Activated naive CD8-positive, alpha-beta T cell treated with anti-CD3 and anti-CD28 coated beads, Interleukin-2, amount 50 U/mL, for 24 hours (primary cell): ENCODE data around the gene AP2B1.
"Not testable (repeated sequence)": the region's sequence is repeated elsewhere in the genome, so short reads cannot be mapped to it uniquely, and the experiment has no call there.

Source experiments
- ATAC-seq: fragments of 150-1000 bp; cut with Tn5 transposase; one replicate; pipeline ENCODE4 v1.10.0; 2021
- DNase-seq: peaks from one replicate; pipeline ENCODE4 v3.0.0; 2021
- H3K27ac Mint-ChIP-seq: one replicate; pipeline ENCODE4 v1.8.0; 2021; ENCODE audit warnings: mild to moderate bottlenecking, mixed read lengths
- H3K27me3 Mint-ChIP-seq: one replicate; pipeline ENCODE4 v1.8.0; 2021; ENCODE audit warnings: mixed read lengths
- H3K36me3 Mint-ChIP-seq: one replicate; pipeline ENCODE4 v1.8.0; 2021; ENCODE audit warnings: low read depth, mixed read lengths
- H3K4me1 Mint-ChIP-seq: one replicate; pipeline ENCODE4 v1.8.0; 2021; ENCODE audit warnings: mixed read lengths
- H3K4me3 Mint-ChIP-seq: one replicate; pipeline ENCODE4 v1.8.0; 2021; ENCODE audit warnings: mild to moderate bottlenecking, moderate library complexity, mixed read lengths
- H3K9me3 Mint-ChIP-seq: one replicate; pipeline ENCODE4 v1.8.0; 2021; ENCODE audit warnings: mixed read lengths

Gene AP2B1

GRCh38 chr17:35557353-35557752 is 29.8 kb upstream of the AP2B1 start:
- no peak for ATAC-seq
- Mint-ChIP-seq H3K36me3 (no peaks in the 10 kb centered on the region), H3K27me3 (peaks cover 5% of the 10 kb centered on the region), H3K4me3 (no peak overlapping the region), H3K27ac (no peak overlapping the region), H3K9me3 (no peaks in the 10 kb centered on the region), H3K4me1 (peaks cover 9% of the 10 kb centered on the region)
- DNase-seq: no peak

DNA sequence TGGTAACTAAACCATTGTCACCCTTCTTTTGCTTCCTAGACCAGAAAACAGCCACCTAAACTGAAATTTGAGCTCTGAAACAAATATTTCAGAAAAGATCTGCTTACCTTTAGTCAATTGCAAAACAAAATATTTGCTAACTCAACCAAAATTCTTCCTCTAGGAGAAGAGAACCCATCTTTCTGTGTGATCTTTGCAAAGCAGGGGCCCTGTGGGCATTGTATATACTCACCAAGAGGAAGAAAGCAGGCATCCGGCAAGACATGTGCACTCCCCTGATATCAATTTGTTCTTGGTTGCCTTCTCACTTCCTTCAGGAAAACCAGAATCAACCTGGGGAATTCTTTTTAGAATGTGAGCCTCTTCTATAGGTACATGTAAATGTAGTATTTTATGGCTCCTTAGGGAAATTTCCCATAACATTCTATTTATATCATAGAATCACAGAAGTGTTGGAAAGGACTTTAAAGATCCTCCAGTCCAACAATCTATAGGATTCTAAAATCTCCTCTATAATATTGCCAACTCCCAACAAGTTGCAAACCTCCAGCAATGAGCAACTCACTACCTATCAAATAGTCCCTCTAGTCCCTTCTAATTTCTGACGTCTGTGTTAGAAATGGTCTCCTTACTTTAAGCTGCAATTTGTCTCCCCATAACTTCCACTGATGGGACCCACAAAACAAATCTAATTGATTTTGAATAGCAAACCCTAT is 27.5 kb upstream of the AP2B1 start:
- Mint-ChIP-seq H3K27me3 (peaks cover 5% of the 10 kb centered on the region), H3K27ac (no peak overlapping the region), H3K36me3 (no peaks in the 10 kb centered on the region), H3K4me3 (no peak overlapping the region), H3K9me3 (no peaks in the 10 kb centered on the region), H3K4me1 (peaks cover 9% of the 10 kb centered on the region)
- no peak for DNase-seq
- no peak for ATAC-seq

DNA sequence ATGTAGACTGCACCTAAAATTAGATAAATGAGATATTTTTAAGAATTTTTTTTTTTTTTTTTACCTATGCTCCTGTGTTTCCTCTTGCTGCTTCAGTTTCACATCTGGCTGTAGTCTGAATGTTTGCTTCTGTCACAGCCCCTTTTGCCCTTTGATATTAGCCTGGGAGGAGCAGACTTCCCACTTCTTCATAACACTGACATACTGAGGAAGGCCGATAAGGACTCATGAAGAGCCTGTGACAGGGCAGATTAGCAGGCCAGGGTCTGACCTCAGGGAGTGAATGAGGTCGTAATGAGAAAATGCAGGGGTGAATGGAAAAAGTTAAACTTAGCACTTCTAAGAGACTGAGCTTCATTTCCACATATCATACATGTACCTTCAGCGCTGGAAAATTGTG is 26.4 kb upstream of the AP2B1 start, which contains the start of gene SLFN14:
TSS of gene SLFN14 (minus strand) at position 117 of the 400 bp plus-strand sequence. CDS start 2,757 bp downstream, outside the sequence.
- Mint-ChIP-seq H3K4me1 (peaks cover 7% of the 10 kb centered on the region), H3K27me3 (peaks cover 5% of the 10 kb centered on the region), H3K27ac (peak within 1 kb of the TSS; percentile 48), H3K4me3 (no peak within 1 kb of the TSS), H3K9me3 (no peaks in the 10 kb centered on the region), H3K36me3 (no peaks in the 10 kb centered on the region)
- ATAC-seq (peak; percentile 97), DNase-seq (no peak)

- not testable (repeated sequence) for H3K27me3 Mint-ChIP-seq, ATAC-seq, H3K36me3 Mint-ChIP-seq, H3K9me3 Mint-ChIP-seq, H3K4me3 Mint-ChIP-seq, H3K27ac Mint-ChIP-seq, DNase-seq
- peaks cover 22% of the 10 kb centered on the region for H3K4me1 Mint-ChIP-seq
Observed at GRCh38 chr17:35563181-35563580, 23.9 kb upstream of the AP2B1 start.

DNA sequence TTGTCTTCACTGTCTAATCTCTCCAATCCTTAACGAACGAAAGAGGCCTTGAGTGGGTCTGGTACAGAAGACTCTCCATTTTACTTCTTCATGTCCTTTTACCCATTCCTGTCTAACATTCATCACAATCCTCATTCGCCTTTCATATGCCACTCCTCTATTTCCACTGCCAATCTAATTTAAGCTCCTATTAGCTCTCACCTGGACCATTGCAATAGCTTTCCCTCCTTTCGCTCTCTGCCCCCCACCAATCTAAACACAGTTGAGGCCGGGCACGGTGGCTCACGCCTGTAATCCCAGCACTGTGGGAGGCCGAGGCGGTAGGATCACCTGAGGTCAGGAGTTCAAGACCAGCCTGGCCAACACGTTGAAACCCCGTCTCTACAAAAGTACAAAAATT is 20.2 kb upstream of the AP2B1 start:
- DNase-seq: no peak
- Mint-ChIP-seq H3K36me3 (peaks cover 12% of the 10 kb centered on the region), H3K27ac (peak overlapping the region; percentile 40), H3K27me3 (no peaks in the 10 kb centered on the region), H3K4me1 (peaks cover 40% of the 10 kb centered on the region), H3K4me3 (peak overlapping the region; percentile 99), H3K9me3 (no peaks in the 10 kb centered on the region)
- no peak for ATAC-seq

GRCh38 chr17:35568561-35568960 is 18.6 kb upstream of the AP2B1 start:
- Mint-ChIP-seq H3K27me3 (no peaks in the 10 kb centered on the region), H3K4me3 (peak overlapping the region; percentile 99), H3K9me3 (no peaks in the 10 kb centered on the region), H3K4me1 (peaks cover 40% of the 10 kb centered on the region), H3K27ac (peak overlapping the region; percentile 99), H3K36me3 (peaks cover 12% of the 10 kb centered on the region)
- DNase-seq (peak; percentile 54), ATAC-seq (peak; percentile 72)

DNA sequence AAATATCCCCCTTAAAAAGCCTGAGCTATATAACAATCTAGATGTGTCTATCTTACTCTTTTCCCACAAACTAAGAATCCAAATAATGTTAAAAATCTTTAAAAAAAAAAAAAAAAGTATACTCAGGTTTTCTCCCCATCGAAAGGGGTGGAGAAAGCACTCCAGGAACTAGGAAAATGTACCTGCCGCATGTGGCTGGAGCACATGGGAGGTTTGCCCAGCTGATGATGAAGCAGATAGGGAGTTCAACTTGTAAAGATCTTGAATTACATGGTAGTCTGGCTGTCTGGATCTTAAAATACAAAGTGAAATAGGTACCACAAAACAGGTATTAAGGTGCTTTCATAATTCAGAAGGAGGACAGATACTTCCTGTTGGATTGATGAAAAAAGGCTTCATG is 17.7 kb upstream of the AP2B1 start:
- H3K4me1 Mint-ChIP-seq: peaks cover 40% of the 10 kb centered on the region
- H3K27me3 Mint-ChIP-seq: no peaks in the 10 kb centered on the region
- DNase-seq (no peak), ATAC-seq (no peak)
- H3K27ac Mint-ChIP-seq: peak overlapping the region; percentile 99
- no peaks in the 10 kb centered on the region for H3K9me3 Mint-ChIP-seq
- peak overlapping the region; percentile 99 for H3K4me3 Mint-ChIP-seq
- H3K36me3 Mint-ChIP-seq: peaks cover 14% of the 10 kb centered on the region

DNA sequence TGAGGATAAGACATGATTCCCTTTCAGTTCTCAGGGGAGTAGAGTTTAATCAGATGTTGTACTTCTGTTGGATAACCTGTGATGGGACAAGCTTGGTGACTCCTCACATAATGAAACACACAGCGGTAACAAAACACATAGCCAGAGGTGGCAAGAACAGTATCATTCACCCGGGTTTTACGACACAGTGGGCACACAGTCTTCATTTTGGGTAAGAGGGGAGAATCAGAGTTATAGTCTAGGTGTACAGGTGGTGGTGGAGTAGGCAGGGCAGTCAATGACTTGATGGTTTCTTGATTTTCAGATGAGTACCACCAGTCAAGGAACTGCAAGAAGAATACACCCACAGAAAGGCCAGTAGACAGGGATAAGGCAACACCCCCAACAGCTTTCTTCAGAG is 11.4 kb upstream of the AP2B1 start:
- H3K27ac Mint-ChIP-seq: peak overlapping the region; percentile 44
- ATAC-seq: no peak
- H3K4me1 Mint-ChIP-seq: peaks cover 32% of the 10 kb centered on the region
- H3K9me3 Mint-ChIP-seq: no peaks in the 10 kb centered on the region
- no peak for DNase-seq
- peaks cover 9% of the 10 kb centered on the region for H3K36me3 Mint-ChIP-seq
- no peaks in the 10 kb centered on the region for H3K27me3 Mint-ChIP-seq
- H3K4me3 Mint-ChIP-seq: no peak overlapping the region

GRCh38 chr17:35577830-35578196 is 9.3 kb upstream of the AP2B1 start:
- Mint-ChIP-seq H3K4me1 (peaks cover 29% of the 10 kb centered on the region), H3K36me3 (peaks cover 7% of the 10 kb centered on the region), H3K9me3 (no peaks in the 10 kb centered on the region), H3K27ac (peak overlapping the region; percentile 98), H3K27me3 (no peaks in the 10 kb centered on the region), H3K4me3 (peak overlapping the region; percentile 99)
- DNase-seq (no peak), ATAC-seq (no peak)

DNA sequence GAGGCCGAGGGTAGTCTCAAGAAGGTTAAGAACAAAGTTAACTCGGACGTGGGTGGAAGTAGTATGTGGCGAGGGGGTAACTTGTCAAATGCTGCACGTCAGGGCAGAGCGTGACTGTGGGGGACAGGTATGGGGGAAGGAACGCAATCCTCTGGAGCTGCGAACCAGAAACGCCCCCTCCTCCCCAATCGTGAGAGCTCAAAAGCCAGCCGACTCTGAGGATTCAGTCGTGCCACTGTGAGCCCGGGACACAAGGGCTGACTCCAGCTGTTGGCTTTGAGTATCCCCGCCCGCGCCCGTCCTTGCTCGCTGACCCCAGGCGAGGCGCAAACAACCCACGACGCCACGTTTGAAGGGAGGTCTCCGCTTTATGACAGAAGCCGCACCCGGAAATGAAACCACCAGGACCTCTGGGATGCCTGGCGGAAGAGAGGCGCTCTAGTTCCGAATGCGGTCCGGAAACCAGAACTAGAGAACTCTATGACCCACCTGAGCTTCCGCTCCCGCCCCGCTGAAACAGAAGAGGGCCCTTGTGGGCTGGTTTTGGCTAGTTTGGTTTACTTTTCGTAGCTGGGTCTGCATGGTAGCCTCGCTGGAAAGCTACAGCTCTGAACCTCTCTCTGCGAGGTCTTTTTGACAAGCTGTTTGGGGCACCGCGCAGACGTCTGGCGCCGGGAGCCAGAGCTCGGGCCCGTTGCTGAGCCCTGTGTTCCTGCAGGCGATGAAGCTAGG is 8.8 kb upstream of the AP2B1 start, which contains the start of gene PEX12:
TSS of gene PEX12 (minus strand) at position 375 of the 732 bp plus-strand sequence. CDS start 550 bp downstream, outside the sequence.
- Mint-ChIP-seq H3K27me3 (no peaks in the 10 kb centered on the region), H3K27ac (peak within 1 kb of the TSS; percentile 98), H3K4me1 (peaks cover 29% of the 10 kb centered on the region), H3K9me3 (no peaks in the 10 kb centered on the region), H3K4me3 (peak within 1 kb of the TSS; percentile 99), H3K36me3 (peaks cover 7% of the 10 kb centered on the region)
- DNase-seq: peak; percentile 87
- peak; percentile 97 for ATAC-seq

- peaks cover 29% of the 10 kb centered on the region for H3K4me1 Mint-ChIP-seq
- DNase-seq: no peak
- no peak for ATAC-seq
Observed at GRCh38 chr17:35578929-35579432, 8.1 kb upstream of the AP2B1 start.

GRCh38 chr17:35584061-35584460 is 3.1 kb upstream of the AP2B1 start:
- ATAC-seq (no peak), DNase-seq (no peak)
- H3K36me3 Mint-ChIP-seq: peaks cover 5% of the 10 kb centered on the region
- no peak overlapping the region for H3K4me3 Mint-ChIP-seq
- no peak overlapping the region for H3K27ac Mint-ChIP-seq
- peaks cover 2% of the 10 kb centered on the region for H3K27me3 Mint-ChIP-seq
- no peaks in the 10 kb centered on the region for H3K9me3 Mint-ChIP-seq
- peaks cover 32% of the 10 kb centered on the region for H3K4me1 Mint-ChIP-seq

More at GRCh38 chr17:35578929-35579432, 8.1 kb upstream of the AP2B1 start:
- Mint-ChIP-seq H3K4me3 (peak overlapping the region; percentile 99), H3K9me3 (no peaks in the 10 kb centered on the region), H3K27me3 (no peaks in the 10 kb centered on the region), H3K27ac (peak overlapping the region; percentile 98), H3K36me3 (peaks cover 7% of the 10 kb centered on the region)

GRCh38 chr17:35586569-35587073 is 501 bp upstream of the AP2B1 start:
- Mint-ChIP-seq H3K27me3 (peaks cover 2% of the 10 kb centered on the region), H3K36me3 (peaks cover 9% of the 10 kb centered on the region), H3K4me3 (peak overlapping the region; percentile 100), H3K4me1 (peaks cover 36% of the 10 kb centered on the region), H3K9me3 (no peaks in the 10 kb centered on the region), H3K27ac (peak overlapping the region; percentile 98)
- no peak for ATAC-seq
- no peak for DNase-seq

- DNase-seq: no peak
- peaks cover 10% of the 10 kb centered on the region for H3K36me3 Mint-ChIP-seq
- H3K4me3 Mint-ChIP-seq: peak overlapping the region; percentile 100
- peaks cover 38% of the 10 kb centered on the region for H3K4me1 Mint-ChIP-seq
- ATAC-seq: peak; percentile 53
- peaks cover 2% of the 10 kb centered on the region for H3K27me3 Mint-ChIP-seq
- H3K27ac Mint-ChIP-seq: peak overlapping the region; percentile 98
- no peaks in the 10 kb centered on the region for H3K9me3 Mint-ChIP-seq
Observed at GRCh38 chr17:35588196-35588920, 1.2 kb downstream of the AP2B1 start.
